Mesendoderm (in vitro differentiated cells): Measurements from ENCODE around the gene SLC38A6.

Experiments used
- DNase-seq: peaks from one replicate; pipeline ENCODE4 v3.0.0; 2013
- H2AK5ac ChIP-seq: 2 replicates; pipeline ENCODE4 v1.6.1; 2013; ENCODE audit warnings: low read length, inconsistent platforms
- H2BK120ac ChIP-seq: 2 replicates; pipeline ENCODE4 v1.6.1; 2013; ENCODE audit warnings: low read depth, mild to moderate bottlenecking, low read length, moderate library complexity, mixed read lengths
- H2BK15ac ChIP-seq: replicated peaks from 2 replicates; pipeline ENCODE4 v1.6.1; 2013; ENCODE audit warnings: low read depth, mild to moderate bottlenecking, moderate library complexity
- H2BK5ac ChIP-seq: 2 replicates; pipeline ENCODE4 v1.6.1; 2013; ENCODE audit warnings: low read length, inconsistent platforms
- H3K18ac ChIP-seq: 2 replicates; pipeline ENCODE4 v1.6.1; 2013; ENCODE audit warnings: mild to moderate bottlenecking, low read length, mixed read lengths
- H3K23ac ChIP-seq: one replicate; pipeline ENCODE4 v1.6.1; 2013; ENCODE audit warnings: low read length
- H3K27ac ChIP-seq: 2 replicates; pipeline ENCODE4 v1.5.1; 2013; ENCODE audit warnings: low read depth, mild to moderate bottlenecking, inconsistent platforms, low read length, moderate library complexity
- H3K27me3 ChIP-seq: 2 replicates; pipeline ENCODE4 v1.6.1; 2013; ENCODE audit warnings: low read length, control low read depth, mild to moderate bottlenecking, inconsistent platforms; ENCODE audit not compliant: insufficient read depth, poor library complexity
- H3K36me3 ChIP-seq: 2 replicates; pipeline ENCODE4 v1.6.1; 2013; ENCODE audit warnings: low read length, inconsistent platforms; ENCODE audit not compliant: control insufficient read depth, insufficient read depth
- H3K4ac ChIP-seq: one replicate; pipeline ENCODE4 v1.6.1; 2013; ENCODE audit warnings: low read depth, mild to moderate bottlenecking, low read length, moderate library complexity
- H3K4me1 ChIP-seq: 2 replicates; pipeline ENCODE4 v1.6.1; 2013; ENCODE audit warnings: low read depth, low read length, inconsistent platforms; ENCODE audit not compliant: control insufficient read depth
- H3K4me2 ChIP-seq: 2 replicates; pipeline ENCODE4 v1.6.1; 2013; ENCODE audit warnings: low read length
- H3K4me3 ChIP-seq: 2 replicates; pipeline ENCODE4 v1.5.1; 2013; ENCODE audit warnings: mild to moderate bottlenecking, low read length
- H3K56ac ChIP-seq: one replicate; pipeline ENCODE4 v1.6.1; 2013; ENCODE audit warnings: low read length
- H3K79me1 ChIP-seq: 2 replicates; pipeline ENCODE4 v1.6.1; 2013; ENCODE audit warnings: low read length, inconsistent platforms
- H3K79me2 ChIP-seq: 2 replicates; pipeline ENCODE4 v1.6.1; 2013; ENCODE audit warnings: mild to moderate bottlenecking, low read length; ENCODE audit not compliant: control insufficient read depth, insufficient read depth
- H3K9ac ChIP-seq: 2 replicates; pipeline ENCODE4 v1.6.1; 2013; ENCODE audit warnings: low read length, inconsistent platforms
- H4K5ac ChIP-seq: one replicate; pipeline ENCODE4 v1.6.1; 2013; ENCODE audit warnings: low read length
- H4K8ac ChIP-seq: one replicate; pipeline ENCODE4 v1.6.1; 2013; ENCODE audit warnings: low read depth, mild to moderate bottlenecking, control low read depth, low read length, moderate library complexity
- WGBS: extraction: QIAGEN DNeasy Blood & Tissue Kit; methylation state at CpG from one replicate; pipeline ENCODE4 v1.1.7; 2013; ENCODE audit warnings: low lambda C conversion rate, missing lambda C conversion rate; ENCODE audit not compliant: insufficient coverage; ENCODE audit errors: extremely low coverage; 5-methylcytosine and 5-hydroxymethylcytosine counted together

Gene SLC38A6

GRCh38 chr14:61077437-61077836, 96.4 kb downstream of the SLC38A6 start:
- Histone ChIP-seq H3K36me3 (no peaks in the 10 kb centered on the region), H2BK120ac (no peak overlapping the region), H2AK5ac (no peak overlapping the region), H3K79me2 (no peaks in the 10 kb centered on the region), H4K8ac (no peak overlapping the region), H3K27me3 (no peaks in the 10 kb centered on the region), H3K4me2 (no peak overlapping the region), H3K79me1 (no peaks in the 10 kb centered on the region), H2BK15ac (no peak overlapping the region), H4K5ac (no peak overlapping the region), H2BK5ac (no peak overlapping the region), H3K4me3 (no peak overlapping the region), H3K23ac (no peak overlapping the region), H3K18ac (no peak overlapping the region), H3K9ac (no peak overlapping the region), H3K4ac (no peak overlapping the region), H3K56ac (no peak overlapping the region), H3K4me1 (peaks cover 1% of the 10 kb centered on the region), H3K27ac (no peak overlapping the region)
- no peak for DNase-seq

DNA sequence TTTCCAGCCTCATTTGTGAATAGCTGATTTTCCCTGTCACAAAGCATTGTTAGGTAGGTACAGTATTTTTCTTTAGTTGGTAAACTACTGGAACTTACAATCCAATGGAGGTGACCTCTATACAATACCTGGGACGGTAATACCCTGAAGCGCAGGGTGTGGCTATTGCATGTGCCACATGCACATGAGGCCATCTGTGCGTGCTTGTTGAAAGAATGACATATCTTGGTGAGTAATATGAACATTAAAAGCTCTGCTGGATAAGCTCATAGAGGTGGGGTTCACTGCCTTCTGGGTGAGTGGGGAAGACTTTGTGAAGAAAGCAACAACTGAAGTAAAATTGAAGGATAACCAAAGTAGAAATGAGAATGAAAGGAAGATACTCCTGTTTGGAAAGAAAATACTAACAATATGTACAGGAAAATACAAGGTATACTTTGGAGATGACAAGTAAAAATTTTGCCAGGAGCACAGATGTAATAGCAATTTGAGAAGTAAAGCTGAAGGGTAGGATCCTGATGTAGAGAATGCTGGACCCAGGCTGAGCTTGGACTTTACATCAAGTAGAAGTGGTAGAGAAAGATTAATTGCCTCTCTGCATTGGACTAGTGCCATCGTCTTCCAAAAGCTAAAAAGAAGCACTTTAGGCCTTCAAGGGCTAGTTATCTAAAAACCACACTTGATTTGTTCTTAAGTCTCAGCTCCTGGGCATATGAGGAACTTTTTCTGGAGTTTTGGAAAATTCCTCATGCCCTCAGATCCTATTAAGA, 97.1 kb downstream of the SLC38A6 start:
- Histone ChIP-seq H3K36me3 (no peaks in the 10 kb centered on the region), H3K18ac (no peak overlapping the region), H2BK120ac (no peak overlapping the region), H3K4me3 (no peak overlapping the region), H3K9ac (no peak overlapping the region), H3K4ac (no peak overlapping the region), H3K79me1 (no peaks in the 10 kb centered on the region), H3K4me1 (peaks cover 1% of the 10 kb centered on the region), H3K27me3 (no peaks in the 10 kb centered on the region), H3K56ac (no peak overlapping the region), H3K23ac (no peak overlapping the region), H3K4me2 (no peak overlapping the region), H3K79me2 (no peaks in the 10 kb centered on the region), H3K27ac (no peak overlapping the region), H4K5ac (no peak overlapping the region), H2BK5ac (no peak overlapping the region), H4K8ac (no peak overlapping the region), H2BK15ac (no peak overlapping the region), H2AK5ac (no peak overlapping the region)
- no peak for DNase-seq
- no CpG with 5 or more reads among the region's 4 CpGs for WGBS

DNA sequence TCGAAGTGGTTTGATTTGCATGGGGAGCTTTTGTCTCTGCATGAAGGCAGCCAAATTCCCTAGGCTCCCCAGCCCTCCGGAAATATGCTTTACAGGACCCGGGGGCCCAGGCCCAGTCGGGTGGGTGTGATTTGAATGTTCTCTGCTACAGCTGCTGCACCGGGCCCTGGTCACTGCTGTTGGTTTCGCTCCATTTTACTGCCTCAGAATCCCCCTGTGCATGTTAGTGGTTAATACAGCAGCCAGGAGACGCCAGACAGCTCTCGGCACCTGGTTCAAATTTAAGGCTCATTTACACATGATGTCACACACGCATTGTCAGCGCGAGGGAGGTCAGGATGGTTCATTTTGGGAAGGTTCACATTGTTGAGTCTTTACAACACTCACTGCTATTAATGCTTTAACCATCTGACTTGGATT, 99.6 kb downstream of the SLC38A6 start:
- Histone ChIP-seq H3K56ac (no peak overlapping the region), H3K23ac (no peak overlapping the region), H3K4me1 (peaks cover 1% of the 10 kb centered on the region), H3K27ac (no peak overlapping the region), H3K79me2 (no peaks in the 10 kb centered on the region), H3K27me3 (no peaks in the 10 kb centered on the region), H2BK5ac (no peak overlapping the region), H4K8ac (no peak overlapping the region), H3K79me1 (no peaks in the 10 kb centered on the region), H2BK15ac (no peak overlapping the region), H2AK5ac (no peak overlapping the region), H3K4me2 (no peak overlapping the region), H3K18ac (no peak overlapping the region), H3K36me3 (no peaks in the 10 kb centered on the region), H3K4me3 (no peak overlapping the region), H2BK120ac (no peak overlapping the region), H4K5ac (no peak overlapping the region), H3K9ac (no peak overlapping the region), H3K4ac (no peak overlapping the region)
- peak; percentile 8 for DNase-seq
- WGBS = no CpG with 5 or more reads among the region's 11 CpGs

DNA sequence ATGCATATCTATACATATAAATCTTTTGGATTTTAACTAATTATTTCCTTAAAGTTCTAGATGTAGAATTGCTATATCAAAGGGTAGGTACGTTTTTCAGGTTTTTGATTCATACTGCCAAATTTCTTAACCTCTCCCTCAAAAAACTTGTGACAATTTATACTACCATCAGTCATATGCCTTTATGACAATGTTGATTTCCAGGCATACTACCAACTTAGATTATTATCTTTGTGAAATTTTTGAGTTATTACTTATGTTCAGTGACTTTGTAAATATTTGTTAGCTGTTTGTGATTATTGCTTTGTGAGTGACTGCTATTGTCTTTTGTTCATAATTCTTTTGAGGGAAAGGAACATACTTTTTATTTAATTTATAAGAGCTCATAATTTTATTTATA, 107.0 kb downstream of the SLC38A6 start:
- WGBS = no CpG with 5 or more reads among the region's 1 CpG
- Histone ChIP-seq H3K4me1 (no peaks in the 10 kb centered on the region), H3K79me1 (no peaks in the 10 kb centered on the region), H4K8ac (no peak overlapping the region), H3K27ac (no peak overlapping the region), H4K5ac (no peak overlapping the region), H3K4me2 (no peak overlapping the region), H3K36me3 (no peaks in the 10 kb centered on the region), H3K79me2 (no peaks in the 10 kb centered on the region), H3K23ac (no peak overlapping the region), H3K56ac (no peak overlapping the region), H2BK5ac (no peak overlapping the region), H3K4ac (no peak overlapping the region), H2BK15ac (no peak overlapping the region), H2AK5ac (no peak overlapping the region), H3K18ac (no peak overlapping the region), H3K27me3 (no peaks in the 10 kb centered on the region), H3K9ac (no peak overlapping the region), H3K4me3 (no peak overlapping the region), H2BK120ac (no peak overlapping the region)
- no peak for DNase-seq

GRCh38 chr14:61089126-61089750, 108.2 kb downstream of the SLC38A6 start:
- no peaks in the 10 kb centered on the region for H3K4me1 ChIP-seq
- H4K8ac ChIP-seq = no peak overlapping the region
- no peak overlapping the region for H3K9ac ChIP-seq
- WGBS = no CpG with 5 or more reads among the region's 2 CpGs
- no peak overlapping the region for H3K4me3 ChIP-seq
- DNase-seq = no peak
- no peaks in the 10 kb centered on the region for H3K79me1 ChIP-seq
- no peaks in the 10 kb centered on the region for H3K27me3 ChIP-seq
- H3K4me2 ChIP-seq = no peak overlapping the region
- H3K27ac ChIP-seq = no peak overlapping the region
- H3K56ac ChIP-seq = no peak overlapping the region
- H3K18ac ChIP-seq = no peak overlapping the region
- H2BK15ac ChIP-seq = no peak overlapping the region
- H3K23ac ChIP-seq = no peak overlapping the region
- H3K79me2 ChIP-seq = no peaks in the 10 kb centered on the region
- H2AK5ac ChIP-seq = no peak overlapping the region
- H3K36me3 ChIP-seq = no peaks in the 10 kb centered on the region
- H2BK120ac ChIP-seq = no peak overlapping the region
- H2BK5ac ChIP-seq = no peak overlapping the region
- no peak overlapping the region for H4K5ac ChIP-seq
- no peak overlapping the region for H3K4ac ChIP-seq
